SU-DHL-6 (cell line): Measurements from ENCODE around the gene DNAAF8.

Experiments
- H2AFZ ChIP-seq: fragments of 200-600 bp; sonication (generic); 2 replicates; pipeline ENCODE4 v1.6.1; 2014; ENCODE audit warnings: low read depth, mild to moderate bottlenecking, moderate library complexity, mixed read lengths, antibody characterized with exemption, low read length; ENCODE audit not compliant: severe bottlenecking
- H3F3A ChIP-seq: fragments of 200-600 bp; shearing (Covaris generic); 2 replicates; pipeline ENCODE4 v1.6.0; 2016; ENCODE audit warnings: antibody characterized with exemption, mild to moderate bottlenecking; ENCODE audit not compliant: insufficient read depth
- H3K27ac ChIP-seq: fragments of 200-600 bp; sonication (generic); 2 replicates; pipeline ENCODE4 v1.5.1; 2016; ENCODE audit warnings: low read depth, mild to moderate bottlenecking, low read length, moderate library complexity, mixed read lengths
- H3K27me3 ChIP-seq: fragments of 200-600 bp; sonication (generic), shearing (Covaris generic); 2 replicates; pipeline ENCODE4 v1.6.0; 2014; ENCODE audit warnings: mild to moderate bottlenecking, low read length
- H3K36me3 ChIP-seq: fragments of 200-600 bp; sonication (generic); 2 replicates; pipeline ENCODE4 v1.6.1; 2014; ENCODE audit warnings: mild to moderate bottlenecking, low read length, mixed read lengths
- H3K4me2 ChIP-seq: fragments of 300-600, 200-600 bp; shearing (Covaris generic), sonication (generic); 2 replicates; pipeline ENCODE4 v1.6.0; 2014; ENCODE audit warnings: low read length, low read depth, mild to moderate bottlenecking; ENCODE audit not compliant: poor library complexity, severe bottlenecking
- H3K4me3 ChIP-seq: fragments of 200-600 bp; sonication (generic); 2 replicates; pipeline ENCODE4 v1.5.1; 2014; ENCODE audit warnings: antibody characterized with exemption, low read length, mild to moderate bottlenecking, mixed read lengths; ENCODE audit not compliant: insufficient read depth, poor library complexity, severe bottlenecking
- H3K79me2 ChIP-seq: fragments of 200-600 bp; sonication (generic); 2 replicates; pipeline ENCODE4 v1.6.1; 2014; ENCODE audit warnings: mild to moderate bottlenecking, low read length, moderate library complexity; ENCODE audit not compliant: insufficient read depth
- H3K9ac ChIP-seq: fragments of 200-600 bp; sonication (generic); 2 replicates; pipeline ENCODE4 v1.7.0; 2014; ENCODE audit warnings: mild to moderate bottlenecking, low read length
- H3K9me2 ChIP-seq: fragments of 200-600 bp; sonication (generic); replicated peaks from 2 replicates; pipeline ENCODE4 v1.6.1; 2014; ENCODE audit warnings: low read length; ENCODE audit not compliant: insufficient read depth
- H3K9me3 ChIP-seq: fragments of 200-600 bp; sonication (generic); 2 replicates; pipeline ENCODE4 v1.6.1; 2014; ENCODE audit warnings: low read length, mixed read lengths; ENCODE audit not compliant: insufficient read depth
- H4K20me1 ChIP-seq: fragments of 200-600 bp; sonication (generic); 2 replicates; pipeline ENCODE4 v1.6.1; 2014; ENCODE audit warnings: low read depth, mild to moderate bottlenecking, antibody characterized with exemption, low read length, moderate library complexity, mixed read lengths
- EZH2phosphoT487 ChIP-seq: fragments of 200-600 bp; sonication (generic), shearing (Covaris generic); conservative IDR thresholded peaks from 2 replicates; pipeline ENCODE4 v1.6.1; 2018; ENCODE audit warnings: mild to moderate bottlenecking, antibody characterized with exemption, low read length, moderate library complexity, mixed read lengths
- TF ChIP-seq, protein P1 (sequence below): fragments of 200-600 bp; sonication (generic); IDR thresholded peaks from one replicate; pipeline ENCODE4 v1.5.1; 2017; ENCODE audit warnings: antibody characterized with exemption, mild to moderate bottlenecking, low read length, moderate library complexity; ENCODE audit not compliant: insufficient read depth, poor library complexity, severe bottlenecking

The DNAAF8 gene

DNA sequence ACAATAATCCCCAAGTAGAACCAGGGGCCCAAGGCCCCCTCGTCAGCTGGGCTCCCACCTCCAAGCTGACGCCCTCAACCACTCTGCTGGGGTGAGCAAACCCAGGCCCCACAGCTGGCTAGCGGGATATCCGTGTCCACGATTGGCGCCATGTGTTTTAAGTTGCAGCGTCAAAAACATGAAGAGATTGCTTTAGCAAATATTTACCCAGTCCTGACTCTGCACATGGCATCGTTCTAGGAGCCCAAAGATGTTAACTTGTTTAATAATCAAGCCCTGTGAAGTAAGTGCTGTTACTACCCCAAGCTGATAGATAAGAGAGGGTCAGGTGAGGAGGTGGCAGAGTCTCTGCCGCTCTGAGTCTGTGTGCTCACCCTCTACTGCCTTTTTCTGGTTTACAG lies 54.2 kb downstream of the DNAAF8 start:
- H3K9me2 ChIP-seq = no peaks in the 10 kb centered on the region
- no peak overlapping the region for H3K4me3 ChIP-seq
- no peak overlapping the region for H2AFZ ChIP-seq
- no peaks in the 10 kb centered on the region for H3K79me2 ChIP-seq
- H3K36me3 ChIP-seq = no peaks in the 10 kb centered on the region
- no peaks in the 10 kb centered on the region for H3F3A ChIP-seq
- H3K9ac ChIP-seq = no peak overlapping the region
- H3K4me2 ChIP-seq = no peak overlapping the region
- no peak overlapping the region for H3K27ac ChIP-seq
- TF ChIP-seq EZH2phosphoT487 = no peak
- H3K27me3 ChIP-seq = no peaks in the 10 kb centered on the region
- H4K20me1 ChIP-seq = no peaks in the 10 kb centered on the region
- H3K9me3 ChIP-seq = no peaks in the 10 kb centered on the region

- H3K4me2 ChIP-seq = no peak overlapping the region
- H3K9me3 ChIP-seq = no peaks in the 10 kb centered on the region
- no peaks in the 10 kb centered on the region for H3K36me3 ChIP-seq
- H3K27me3 ChIP-seq = no peaks in the 10 kb centered on the region
- H3K79me2 ChIP-seq = no peaks in the 10 kb centered on the region
- no peak overlapping the region for H2AFZ ChIP-seq
- no peaks in the 10 kb centered on the region for H3K9me2 ChIP-seq
- TF ChIP-seq, protein P1, sequence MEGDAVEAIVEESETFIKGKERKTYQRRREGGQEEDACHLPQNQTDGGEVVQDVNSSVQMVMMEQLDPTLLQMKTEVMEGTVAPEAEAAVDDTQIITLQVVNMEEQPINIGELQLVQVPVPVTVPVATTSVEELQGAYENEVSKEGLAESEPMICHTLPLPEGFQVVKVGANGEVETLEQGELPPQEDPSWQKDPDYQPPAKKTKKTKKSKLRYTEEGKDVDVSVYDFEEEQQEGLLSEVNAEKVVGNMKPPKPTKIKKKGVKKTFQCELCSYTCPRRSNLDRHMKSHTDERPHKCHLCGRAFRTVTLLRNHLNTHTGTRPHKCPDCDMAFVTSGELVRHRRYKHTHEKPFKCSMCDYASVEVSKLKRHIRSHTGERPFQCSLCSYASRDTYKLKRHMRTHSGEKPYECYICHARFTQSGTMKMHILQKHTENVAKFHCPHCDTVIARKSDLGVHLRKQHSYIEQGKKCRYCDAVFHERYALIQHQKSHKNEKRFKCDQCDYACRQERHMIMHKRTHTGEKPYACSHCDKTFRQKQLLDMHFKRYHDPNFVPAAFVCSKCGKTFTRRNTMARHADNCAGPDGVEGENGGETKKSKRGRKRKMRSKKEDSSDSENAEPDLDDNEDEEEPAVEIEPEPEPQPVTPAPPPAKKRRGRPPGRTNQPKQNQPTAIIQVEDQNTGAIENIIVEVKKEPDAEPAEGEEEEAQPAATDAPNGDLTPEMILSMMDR = no peak
- TF ChIP-seq EZH2phosphoT487 = no peak
- H4K20me1 ChIP-seq = no peaks in the 10 kb centered on the region
- H3K4me3 ChIP-seq = no peak overlapping the region
- no peak overlapping the region for H3K9ac ChIP-seq
- no peak overlapping the region for H3K27ac ChIP-seq
- no peaks in the 10 kb centered on the region for H3F3A ChIP-seq
These were observed 54.6 kb downstream of the DNAAF8 start for GRCh38 chr16:4788910-4789309.

DNA sequence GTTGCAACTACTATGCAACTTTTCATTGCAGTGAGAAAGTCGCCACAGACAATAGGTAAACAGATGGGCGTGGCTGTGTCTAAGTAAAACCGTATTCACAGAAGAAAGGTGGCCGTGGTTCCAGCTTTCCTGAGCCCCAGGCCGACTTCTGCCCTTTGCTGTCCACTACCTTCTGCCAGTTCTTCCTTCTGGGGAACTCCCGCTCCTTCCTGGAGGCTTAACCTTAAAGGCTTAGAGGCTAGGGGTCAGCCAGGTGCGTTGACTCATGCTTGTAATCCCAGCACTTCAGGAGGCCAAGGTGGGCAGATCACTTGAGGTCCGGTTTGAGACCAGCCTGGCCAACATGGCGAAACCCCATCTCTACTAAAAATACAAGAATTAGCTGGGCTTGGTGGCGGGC lies 55.9 kb downstream of the DNAAF8 start:
- Histone ChIP-seq H3K27ac (no peak overlapping the region), H2AFZ (no peak overlapping the region)

DNA sequence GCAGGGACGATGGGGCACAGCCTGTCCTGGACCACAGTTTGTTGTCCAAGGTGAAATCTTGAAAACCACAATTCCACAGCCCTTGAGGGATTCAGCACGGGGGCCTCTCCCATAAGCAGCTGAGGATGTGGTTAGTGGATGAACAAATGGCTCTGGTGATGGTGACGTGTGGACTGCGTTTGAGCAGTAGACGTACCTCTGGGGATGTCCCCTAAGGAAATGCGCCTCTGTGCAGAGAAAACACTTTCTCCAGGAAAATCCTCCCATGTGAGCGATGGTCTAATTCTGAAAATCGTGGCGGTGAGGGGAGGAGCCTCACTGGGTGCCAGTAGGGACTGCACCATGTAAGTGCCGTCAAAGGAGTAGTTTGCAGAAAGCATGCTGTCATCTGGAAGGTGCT lies 56.5 kb downstream of the DNAAF8 start:
- Histone ChIP-seq H3K9me2 (no peaks in the 10 kb centered on the region), H3K27me3 (no peaks in the 10 kb centered on the region), H3K4me2 (no peak overlapping the region), H2AFZ (no peak overlapping the region), H3K9me3 (no peaks in the 10 kb centered on the region), H3K4me3 (no peak overlapping the region), H3K9ac (no peak overlapping the region), H3F3A (no peaks in the 10 kb centered on the region), H3K79me2 (no peaks in the 10 kb centered on the region), H3K36me3 (no peaks in the 10 kb centered on the region), H4K20me1 (no peaks in the 10 kb centered on the region), H3K27ac (no peak overlapping the region)
- TF ChIP-seq, protein P1 = no peak
- TF ChIP-seq EZH2phosphoT487 = no peak

More for the DNA sequence above, 55.9 kb downstream of the DNAAF8 start:
- H3K4me3 ChIP-seq = no peak overlapping the region
- TF ChIP-seq, protein P1 = no peak
- no peak for TF ChIP-seq EZH2phosphoT487
- H3K4me2 ChIP-seq = no peak overlapping the region
- H3K9me2 ChIP-seq = no peaks in the 10 kb centered on the region
- H3K9ac ChIP-seq = no peak overlapping the region
- no peaks in the 10 kb centered on the region for H3F3A ChIP-seq
- no peaks in the 10 kb centered on the region for H4K20me1 ChIP-seq
- no peaks in the 10 kb centered on the region for H3K79me2 ChIP-seq
- no peaks in the 10 kb centered on the region for H3K27me3 ChIP-seq
- no peaks in the 10 kb centered on the region for H3K36me3 ChIP-seq
- no peaks in the 10 kb centered on the region for H3K9me3 ChIP-seq
